ENCODE results near the gene COMMD2. TPM values are rescaled to one million over a fixed set of nuclear protein-coding genes. Genes with fewer than 3 reads are reported as not detected.

Gene COMMD2
- polyA plus RNA-seq, 1 of the 3 experiments (the other 2 are of a cell fraction): 20.9 TPM

GRCh38 chr3:149765762-149766334 lies 13.6 kb upstream of the COMMD2 start:
- POLR2A ChIA-PET: no interaction called here
- CTCF ChIA-PET: interaction anchor here (0.6 to 4.6 kb wide), 21 partner anchors 9 to 723 kb away, joined by 3 to 31 read pairs (median 4); partner anchors contain the start of genes ANKUB1 and COMMD2

DNA sequence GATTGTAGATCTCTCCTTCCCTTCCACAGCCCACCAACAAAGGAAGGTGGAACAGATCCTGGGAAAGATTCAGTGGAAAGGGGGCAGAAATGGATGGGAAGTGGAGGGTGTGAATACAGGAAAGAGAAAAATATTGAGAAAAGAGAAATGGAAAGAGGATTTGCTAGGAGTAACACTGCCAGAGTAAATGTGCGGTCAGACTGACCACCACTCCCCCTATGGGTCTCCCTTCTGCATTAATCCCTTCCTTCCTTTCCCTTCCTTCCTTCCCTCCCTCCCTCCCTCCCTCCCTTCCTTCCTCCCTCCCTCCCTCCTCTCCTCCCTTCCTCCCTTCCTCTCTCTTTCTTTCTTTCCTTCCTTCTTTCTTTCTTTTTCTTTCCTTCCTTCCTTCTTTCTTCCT lies 12.0 kb upstream of the COMMD2 start:
- no peaks in the 10 kb centered on the region for H4K20me1 ChIP-seq (ENCODE audit: insufficient read depth)
- no peaks in the 10 kb centered on the region for H3K36me3 ChIP-seq (replicated peaks in 1 of 2; ENCODE audit: control insufficient read depth in 1 of 2, insufficient read depth in 2 of 2, low read length in 1 of 2)
- POLR2A ChIA-PET: no interaction called here
- no peaks in the 10 kb centered on the region for H3K4me1 ChIP-seq (ENCODE audit: control insufficient read depth in 1 of 2, insufficient read depth in 2 of 2, low read depth in 1 of 2, low read length in 1 of 2)
- H3F3A ChIP-seq (replicated peaks; ENCODE audit: insufficient read depth): no peaks in the 10 kb centered on the region
- TF ChIP-seq SIN3A (IDR thresholded peaks at IDR 0.05; ENCODE audit: borderline replicate concordance, low read depth, low read length) (no peak), ELF1 (IDR thresholded peaks at IDR 0.05) (no peak), EZH2phosphoT487 (IDR thresholded peaks at IDR 0.05; ENCODE audit: borderline replicate concordance, low read depth) (no peak), FOSL2 (IDR thresholded peaks at IDR 0.05; ENCODE audit: borderline replicate concordance, low read depth) (no peak), ZBTB33 (IDR thresholded peaks at IDR 0.05; ENCODE audit: borderline replicate concordance, low read depth) (no peak), TCF12 (IDR thresholded peaks at IDR 0.05) (no peak)
- TF ChIP-seq, protein P1, sequence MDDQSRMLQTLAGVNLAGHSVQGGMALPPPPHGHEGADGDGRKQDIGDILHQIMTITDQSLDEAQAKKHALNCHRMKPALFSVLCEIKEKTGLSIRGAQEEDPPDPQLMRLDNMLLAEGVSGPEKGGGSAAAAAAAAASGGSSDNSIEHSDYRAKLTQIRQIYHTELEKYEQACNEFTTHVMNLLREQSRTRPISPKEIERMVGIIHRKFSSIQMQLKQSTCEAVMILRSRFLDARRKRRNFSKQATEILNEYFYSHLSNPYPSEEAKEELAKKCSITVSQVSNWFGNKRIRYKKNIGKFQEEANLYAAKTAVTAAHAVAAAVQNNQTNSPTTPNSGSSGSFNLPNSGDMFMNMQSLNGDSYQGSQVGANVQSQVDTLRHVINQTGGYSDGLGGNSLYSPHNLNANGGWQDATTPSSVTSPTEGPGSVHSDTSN (IDR thresholded peaks at IDR 0.05): no peak
- TF ChIP-seq, protein P2, sequence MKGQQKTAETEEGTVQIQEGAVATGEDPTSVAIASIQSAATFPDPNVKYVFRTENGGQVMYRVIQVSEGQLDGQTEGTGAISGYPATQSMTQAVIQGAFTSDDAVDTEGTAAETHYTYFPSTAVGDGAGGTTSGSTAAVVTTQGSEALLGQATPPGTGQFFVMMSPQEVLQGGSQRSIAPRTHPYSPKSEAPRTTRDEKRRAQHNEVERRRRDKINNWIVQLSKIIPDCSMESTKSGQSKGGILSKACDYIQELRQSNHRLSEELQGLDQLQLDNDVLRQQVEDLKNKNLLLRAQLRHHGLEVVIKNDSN (IDR thresholded peaks at IDR 0.05; ENCODE audit: borderline replicate concordance, low read depth): no peak
- CTCF ChIA-PET: interaction anchor here (0.8 to 4.6 kb wide), 4 partner anchors 7 to 44 kb away, joined by 3 to 27 read pairs (median 12); partner anchors contain the start of gene COMMD2
- H3K4me3 ChIP-seq (ENCODE audit: low read depth in 2 of 2, low read length in 1 of 2): no peak overlapping the region
- WGBS (ENCODE audit: low lambda C conversion rate): 88% methylated on average over 1 of the region's 1 CpG
- H3K27me3 ChIP-seq (ENCODE audit: insufficient read depth): no peaks in the 10 kb centered on the region; the same call in 1 of the 2 replicates
- H2AFZ ChIP-seq (ENCODE audit: low read depth): no peak overlapping the region
- H3K4me2 ChIP-seq: no peak overlapping the region
- no peak overlapping the region for H3K27ac ChIP-seq (ENCODE audit: low read depth in 2 of 2, low read length in 1 of 2)
- H3K9me2 ChIP-seq: peaks cover 4% of the 10 kb centered on the region; the same call in 1 of the 2 replicates
- no peaks in the 10 kb centered on the region for H3K79me2 ChIP-seq (ENCODE audit: insufficient read depth)
- no peaks in the 10 kb centered on the region for H3K9me3 ChIP-seq
- no peak overlapping the region for H3K9ac ChIP-seq
- DNase-seq: no peak

More at GRCh38 chr3:149765762-149766334, 13.6 kb upstream of the COMMD2 start:
- Histone ChIP-seq H3K4me2 (no peak overlapping the region), H4K20me1 (ENCODE audit: insufficient read depth) (no peaks in the 10 kb centered on the region), H3K4me3 (ENCODE audit: low read depth in 2 of 2, low read length in 1 of 2) (no peak overlapping the region), H2AFZ (ENCODE audit: low read depth) (no peak overlapping the region), H3K79me2 (ENCODE audit: insufficient read depth) (no peaks in the 10 kb centered on the region), H3K27me3 (ENCODE audit: insufficient read depth) (no peaks in the 10 kb centered on the region; the same call in 1 of the 2 replicates), H3K4me1 (ENCODE audit: control insufficient read depth in 1 of 2, insufficient read depth in 2 of 2, low read depth in 1 of 2, low read length in 1 of 2) (no peaks in the 10 kb centered on the region), H3K9ac (no peak overlapping the region), H3K27ac (ENCODE audit: low read depth in 2 of 2, low read length in 1 of 2) (no peak overlapping the region), H3K9me2 (no peaks in the 10 kb centered on the region), H3F3A (replicated peaks; ENCODE audit: insufficient read depth) (no peaks in the 10 kb centered on the region), H3K9me3 (no peaks in the 10 kb centered on the region), H3K36me3 (replicated peaks in 1 of 2; ENCODE audit: control insufficient read depth in 1 of 2, insufficient read depth in 2 of 2, low read length in 1 of 2) (no peaks in the 10 kb centered on the region)
- 59% methylated on average over 2 of the region's 2 CpGs for WGBS (ENCODE audit: low lambda C conversion rate)
- peak; percentile 9 for DNase-seq
- TF ChIP-seq RCOR1 (IDR thresholded peaks at IDR 0.05; ENCODE audit: low read length) (no peak), EP300 (IDR thresholded peaks at IDR 0.05; ENCODE audit: borderline replicate concordance in 1 of 2, low read depth in 1 of 2, low read length in 1 of 2) (no peak), SMC3 (IDR thresholded peaks at IDR 0.05; ENCODE audit: low read depth, low read length) (peak; percentile 59), TCF12 (IDR thresholded peaks at IDR 0.05) (no peak), CHD2 (IDR thresholded peaks at IDR 0.05; ENCODE audit: low read length, partially characterized antibody) (no peak), SIN3A (IDR thresholded peaks at IDR 0.05; ENCODE audit: borderline replicate concordance, low read depth, low read length) (no peak), MAX (IDR thresholded peaks at IDR 0.05; ENCODE audit: low read depth) (no peak), IRF3 (IDR thresholded peaks at IDR 0.05; ENCODE audit: low read depth, low read length) (no peak), RAD21 (IDR thresholded peaks at IDR 0.05; ENCODE audit: low read length) (peak; percentile 72)
- TF ChIP-seq, protein P3, sequence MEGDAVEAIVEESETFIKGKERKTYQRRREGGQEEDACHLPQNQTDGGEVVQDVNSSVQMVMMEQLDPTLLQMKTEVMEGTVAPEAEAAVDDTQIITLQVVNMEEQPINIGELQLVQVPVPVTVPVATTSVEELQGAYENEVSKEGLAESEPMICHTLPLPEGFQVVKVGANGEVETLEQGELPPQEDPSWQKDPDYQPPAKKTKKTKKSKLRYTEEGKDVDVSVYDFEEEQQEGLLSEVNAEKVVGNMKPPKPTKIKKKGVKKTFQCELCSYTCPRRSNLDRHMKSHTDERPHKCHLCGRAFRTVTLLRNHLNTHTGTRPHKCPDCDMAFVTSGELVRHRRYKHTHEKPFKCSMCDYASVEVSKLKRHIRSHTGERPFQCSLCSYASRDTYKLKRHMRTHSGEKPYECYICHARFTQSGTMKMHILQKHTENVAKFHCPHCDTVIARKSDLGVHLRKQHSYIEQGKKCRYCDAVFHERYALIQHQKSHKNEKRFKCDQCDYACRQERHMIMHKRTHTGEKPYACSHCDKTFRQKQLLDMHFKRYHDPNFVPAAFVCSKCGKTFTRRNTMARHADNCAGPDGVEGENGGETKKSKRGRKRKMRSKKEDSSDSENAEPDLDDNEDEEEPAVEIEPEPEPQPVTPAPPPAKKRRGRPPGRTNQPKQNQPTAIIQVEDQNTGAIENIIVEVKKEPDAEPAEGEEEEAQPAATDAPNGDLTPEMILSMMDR (IDR thresholded peaks at IDR 0.05): peak; percentile 71

Data from SK-N-SH (cell line).